ENCODE data around the gene MRPL19.
"Not testable (repeated sequence)": the region's sequence is repeated elsewhere in the genome, so short reads cannot be mapped to it uniquely, and the experiment has no call there.

MRPL19 gene

DNA sequence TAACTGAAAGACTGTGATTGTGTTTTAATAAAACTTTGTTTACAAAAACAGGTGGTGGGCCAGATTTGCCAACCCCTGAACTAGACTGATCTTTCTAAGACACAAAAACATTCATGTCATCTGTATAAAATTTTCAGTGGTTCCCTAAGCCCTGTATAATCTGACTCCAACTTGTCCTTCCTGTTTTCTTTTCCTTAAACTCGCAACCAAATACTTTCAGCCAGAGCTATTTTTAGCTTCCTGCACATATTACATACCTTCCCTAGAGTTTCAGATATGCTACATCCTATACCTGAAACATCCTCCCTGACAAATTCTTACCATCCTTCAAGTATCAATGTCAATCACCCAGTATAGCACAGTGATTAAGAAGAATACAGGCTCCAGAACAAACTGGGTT, 59.3 kb downstream of the MRPL19 start:
- Mint-ChIP-seq H3K4me3 (no peak overlapping the region), H3K36me3 (ENCODE audit: insufficient read depth) (peaks cover 50% of the 10 kb centered on the region), H3K4me1 (ENCODE audit: low read depth in 2 of 2) (peaks cover 10 to 14% of the 10 kb centered on the region in 2 donors), H3K27ac (no peak overlapping the region), H3K27me3 (no peaks in the 10 kb centered on the region), H3K9me3 (no peaks in the 10 kb centered on the region)
- no peak for ATAC-seq (replicated peaks)
- DNase-seq, result no peak

GRCh38 chr2:75707901-75708300, 61.3 kb downstream of the MRPL19 start:
- Mint-ChIP-seq H3K9me3 (no peaks in the 10 kb centered on the region), H3K27me3 (no peaks in the 10 kb centered on the region), H3K27ac (no peak overlapping the region), H3K36me3 (ENCODE audit: insufficient read depth) (peaks cover 31% of the 10 kb centered on the region), H3K4me3 (no peak overlapping the region), H3K4me1 (ENCODE audit: low read depth in 2 of 2) (peaks cover 13 to 15% of the 10 kb centered on the region in 2 donors)
- DNase-seq, result no peak
- ATAC-seq (replicated peaks), result no peak

GRCh38 chr2:75709297-75709696, 62.7 kb downstream of the MRPL19 start:
- DNase-seq, result no peak
- H3K4me3 Mint-ChIP-seq, result peak overlapping the region; percentile 24 to 62
- peak overlapping the region in 1 of 2 donors; percentile 12 for H3K27ac Mint-ChIP-seq

GRCh38 chr2:75710220-75710576, 63.6 kb downstream of the MRPL19 start:
- peak overlapping the region; percentile 96 to 98 for H3K27ac Mint-ChIP-seq
- peaks cover 0 to 4% of the 10 kb centered on the region in 2 donors for H3K27me3 Mint-ChIP-seq
- no peak for ATAC-seq (replicated peaks)
- no peak for DNase-seq
- H3K4me3 Mint-ChIP-seq, result peak overlapping the region; percentile 89 to 90
- no peaks in the 10 kb centered on the region for H3K9me3 Mint-ChIP-seq
- peaks cover 13% of the 10 kb centered on the region for H3K36me3 Mint-ChIP-seq (ENCODE audit: insufficient read depth)
- peaks cover 11 to 15% of the 10 kb centered on the region in 2 donors for H3K4me1 Mint-ChIP-seq (ENCODE audit: low read depth in 2 of 2)

More at GRCh38 chr2:75709297-75709696, 62.7 kb downstream of the MRPL19 start:
- no peaks in the 10 kb centered on the region for H3K27me3 Mint-ChIP-seq
- no peaks in the 10 kb centered on the region for H3K9me3 Mint-ChIP-seq
- H3K4me1 Mint-ChIP-seq (ENCODE audit: low read depth in 2 of 2), result peaks cover 13 to 15% of the 10 kb centered on the region in 2 donors
- no peak for ATAC-seq (replicated peaks)
- H3K36me3 Mint-ChIP-seq (ENCODE audit: insufficient read depth), result peaks cover 22% of the 10 kb centered on the region

- DNase-seq, result peak; percentile 74 to 79 (median 75)
- Mint-ChIP-seq H3K9me3 (no peaks in the 10 kb centered on the region), H3K27ac (peak within 1 kb of the TSS; percentile 96 to 98), H3K36me3 (ENCODE audit: insufficient read depth) (peaks cover 11% of the 10 kb centered on the region), H3K4me1 (ENCODE audit: low read depth in 2 of 2) (peaks cover 11 to 15% of the 10 kb centered on the region in 2 donors), H3K27me3 (peaks cover 0 to 9% of the 10 kb centered on the region in 2 donors), H3K4me3 (peak within 1 kb of the TSS; percentile 89 to 90)
- peak; percentile 83 for ATAC-seq (replicated peaks)
Measured at GRCh38 chr2:75710577-75711253, 64.1 kb downstream of the MRPL19 start, which contains the start of gene GCFC2. TSS of gene GCFC2 (minus strand) at chr2:75710915. CDS start at chr2:75710855, 60 bp downstream.

GRCh38 chr2:75711590-75711989, 65.0 kb downstream of the MRPL19 start:
- DNase-seq; H3K9me3 Mint-ChIP-seq; H3K27me3 Mint-ChIP-seq; ATAC-seq (replicated peaks): not testable (repeated sequence)
- H3K27ac Mint-ChIP-seq, result peak overlapping the region; percentile 60 to 98
- H3K4me3 Mint-ChIP-seq, result peak overlapping the region; percentile 89 to 90
- H3K36me3 Mint-ChIP-seq (ENCODE audit: insufficient read depth), result peaks cover 11% of the 10 kb centered on the region
- H3K4me1 Mint-ChIP-seq (ENCODE audit: low read depth in 2 of 2), result peaks cover 11 to 15% of the 10 kb centered on the region in 2 donors

- peaks cover 25 to 28% of the 10 kb centered on the region in 2 donors for H3K27me3 Mint-ChIP-seq
- H3K9me3 Mint-ChIP-seq, result no peaks in the 10 kb centered on the region
- H3K36me3 Mint-ChIP-seq (ENCODE audit: insufficient read depth), result no peaks in the 10 kb centered on the region
- no peak for DNase-seq
- H3K27ac Mint-ChIP-seq, result no peak overlapping the region
- H3K4me1 Mint-ChIP-seq (ENCODE audit: low read depth in 2 of 2), result no peaks in the 10 kb centered on the region
- H3K4me3 Mint-ChIP-seq, result no peak overlapping the region
- ATAC-seq (replicated peaks), result no peak
Measured at GRCh38 chr2:75716406-75716805, 69.8 kb downstream of the MRPL19 start.

- no peak for DNase-seq
- Mint-ChIP-seq H3K36me3 (ENCODE audit: insufficient read depth) (no peaks in the 10 kb centered on the region), H3K27me3 (peaks cover 46 to 60% of the 10 kb centered on the region in 2 donors), H3K4me3 (no peak overlapping the region), H3K27ac (no peak overlapping the region), H3K9me3 (no peaks in the 10 kb centered on the region), H3K4me1 (ENCODE audit: low read depth in 2 of 2) (no peaks in the 10 kb centered on the region)
- ATAC-seq (replicated peaks), result no peak
Measured at GRCh38 chr2:75719616-75720015, 73.0 kb downstream of the MRPL19 start.

- H3K4me1 Mint-ChIP-seq (ENCODE audit: low read depth in 2 of 2), result no peaks in the 10 kb centered on the region
- H3K36me3 Mint-ChIP-seq (ENCODE audit: insufficient read depth), result no peaks in the 10 kb centered on the region
- ATAC-seq (replicated peaks), result no peak
- no peaks in the 10 kb centered on the region for H3K9me3 Mint-ChIP-seq
- no peak overlapping the region for H3K27ac Mint-ChIP-seq
- H3K4me3 Mint-ChIP-seq, result no peak overlapping the region
- no peak for DNase-seq
- H3K27me3 Mint-ChIP-seq, result peaks cover 52 to 59% of the 10 kb centered on the region in 2 donors
Measured at GRCh38 chr2:75720525-75720924, 73.9 kb downstream of the MRPL19 start.

GRCh38 chr2:75722687-75723086, 76.1 kb downstream of the MRPL19 start:
- Mint-ChIP-seq H3K27ac (no peak overlapping the region), H3K9me3 (no peaks in the 10 kb centered on the region), H3K36me3 (ENCODE audit: insufficient read depth) (no peaks in the 10 kb centered on the region), H3K4me3 (no peak overlapping the region), H3K4me1 (ENCODE audit: low read depth in 2 of 2) (no peaks in the 10 kb centered on the region), H3K27me3 (peaks cover 53 to 57% of the 10 kb centered on the region in 2 donors)
- no peak for DNase-seq
- no peak for ATAC-seq (replicated peaks)

DNA sequence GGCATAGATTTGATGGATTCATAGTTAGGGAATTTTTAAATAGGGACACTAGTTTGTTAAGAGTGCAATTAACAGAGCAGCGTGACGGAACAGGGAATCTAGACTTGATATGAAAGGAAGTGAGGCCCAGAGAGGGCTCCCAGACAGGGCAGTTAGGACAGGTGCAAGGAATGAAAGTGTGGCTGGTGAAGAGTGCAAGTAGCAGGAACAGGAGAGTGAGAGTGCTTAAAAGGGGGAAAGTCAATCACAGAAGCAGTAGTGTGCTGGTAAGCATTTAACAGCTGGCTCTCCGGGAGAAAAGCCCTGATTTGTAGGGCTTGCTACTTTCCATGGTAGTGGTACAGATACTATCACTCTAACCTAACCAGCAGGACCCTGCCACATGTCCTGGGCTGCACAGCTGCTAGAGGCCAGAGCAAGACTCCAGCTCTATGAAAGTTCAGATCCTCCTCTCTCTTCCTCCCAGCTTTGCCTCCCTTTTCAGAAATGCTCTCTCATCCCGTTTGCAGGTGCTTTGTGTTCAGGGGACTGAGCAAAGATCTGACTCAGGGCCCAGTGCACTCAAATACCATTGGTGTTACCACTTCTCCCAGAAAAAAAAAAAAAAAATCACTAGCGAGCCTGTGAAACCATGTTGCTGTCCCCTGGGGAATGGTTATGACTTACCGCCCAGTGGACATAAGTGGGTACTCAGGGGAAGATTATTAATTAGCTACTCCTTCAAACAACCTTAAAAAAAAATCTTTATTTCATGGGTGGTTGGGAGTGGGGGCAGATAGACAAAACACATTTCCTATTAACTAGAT, 82.2 kb downstream of the MRPL19 start:
- Mint-ChIP-seq H3K36me3 (ENCODE audit: insufficient read depth) (no peaks in the 10 kb centered on the region), H3K9me3 (no peaks in the 10 kb centered on the region), H3K27ac (no peak overlapping the region), H3K27me3 (peaks cover 25 to 56% of the 10 kb centered on the region in 2 donors), H3K4me1 (ENCODE audit: low read depth in 2 of 2) (no peaks in the 10 kb centered on the region), H3K4me3 (no peak overlapping the region)
- ATAC-seq (replicated peaks) (no peak), DNase-seq (no peak)

- DNase-seq, result no peak
- Mint-ChIP-seq H3K4me1 (ENCODE audit: low read depth in 2 of 2) (no peaks in the 10 kb centered on the region), H3K36me3 (ENCODE audit: insufficient read depth) (no peaks in the 10 kb centered on the region), H3K4me3 (no peak overlapping the region), H3K9me3 (no peaks in the 10 kb centered on the region), H3K27ac (no peak overlapping the region), H3K27me3 (peaks cover 16 to 46% of the 10 kb centered on the region in 2 donors)
- ATAC-seq (replicated peaks), result no peak
Measured at GRCh38 chr2:75729861-75730260, 83.3 kb downstream of the MRPL19 start.

- no peaks in the 10 kb centered on the region for H3K36me3 Mint-ChIP-seq (ENCODE audit: insufficient read depth)
- H3K27ac Mint-ChIP-seq, result no peak overlapping the region
- H3K4me1 Mint-ChIP-seq (ENCODE audit: low read depth in 2 of 2), result no peaks in the 10 kb centered on the region
- H3K27me3 Mint-ChIP-seq, result peaks cover 27 to 54% of the 10 kb centered on the region in 2 donors
- H3K9me3 Mint-ChIP-seq, result peaks cover 3 to 7% of the 10 kb centered on the region in 2 donors
- DNase-seq, result no peak
- no peak overlapping the region for H3K4me3 Mint-ChIP-seq
- no peak for ATAC-seq (replicated peaks)
Measured at GRCh38 chr2:75736276-75736675, 89.7 kb downstream of the MRPL19 start.

GRCh38 chr2:75737961-75738360, 91.4 kb downstream of the MRPL19 start:
- Mint-ChIP-seq H3K4me1 (ENCODE audit: low read depth in 2 of 2) (no peaks in the 10 kb centered on the region), H3K27me3 (peaks cover 27 to 42% of the 10 kb centered on the region in 2 donors), H3K27ac (no peak overlapping the region), H3K9me3 (peaks cover 3 to 7% of the 10 kb centered on the region in 2 donors), H3K36me3 (ENCODE audit: insufficient read depth) (no peaks in the 10 kb centered on the region), H3K4me3 (no peak overlapping the region)
- ATAC-seq (replicated peaks), result no peak
- DNase-seq, result no peak
